ENCODE results near the gene SCGB1D1.

- TF ChIP-seq KDM1A (IDR thresholded peaks at IDR 0.05; ENCODE audit: borderline replicate concordance, low read length) (no peak), CTCF (IDR thresholded peaks at IDR 0.05; ENCODE audit: control extremely low read depth in 1 of 3, insufficient read depth in 1 of 3, low read depth in 1 of 3, low read length in 3 of 3) (no peak), POLR2A (IDR thresholded peaks at IDR 0.05; ENCODE audit: control extremely low read depth in 1 of 2, low read depth in 2 of 2, low read length in 2 of 2) (no peak)
These were observed 20.6 kb upstream of the SCGB1D1 start for GRCh38 chr11:62169448-62169847.

Data from H1 (cell line).